HEK293 (cell line): ENCODE results near the gene SELENOW.

ENCODE experiments used
- CTCF ChIA-PET: fragments of 350-600 bp; formaldehyde crosslinking; extraction: SDS; loops from one replicate; lab custom pipeline; 2021; ENCODE audit warnings: antibody characterized with exemption; lab: Yijun Ruan, JAX
- POLR2A ChIA-PET: fragments of 300-600 bp; formaldehyde crosslinking; extraction: SDS; loops from one replicate; lab custom pipeline; 2020; ENCODE audit warnings: antibody characterized with exemption, inconsistent platforms; lab: Yijun Ruan, JAX
- H3K27ac ChIP-seq: fragments of 200-500 bp; sonication (Bioruptor generic); 2 replicates; pipeline ENCODE4 v1.5.1; 2014; ENCODE audit warnings: low read depth, low read length, control low read depth, inconsistent platforms; ENCODE audit errors: extremely low read depth
- H3K36me3 ChIP-seq, 2 experiments: fragments of 200-500 bp in 1 of 2; sonication (Bioruptor generic) in 1 of 2; 1 replicate in 1 of 2; 2 replicates in 1 of 2; pipeline ENCODE4 v1.5.1; 2014 to 2017; ENCODE audit warnings: inconsistent platforms in 2 of 2, low read length in 2 of 2; ENCODE audit not compliant: control insufficient read depth in 2 of 2, insufficient read depth in 1 of 2
- H3K4me1 ChIP-seq: fragments of 200-500 bp; sonication (Bioruptor generic); 2 replicates; pipeline ENCODE4 v1.5.1; 2014; ENCODE audit warnings: mild to moderate bottlenecking, low read length, inconsistent platforms; ENCODE audit not compliant: control insufficient read depth, insufficient read depth
- H3K4me3 ChIP-seq: 2 replicates; pipeline ENCODE4 v1.5.1; 2011; ENCODE audit warnings: low read depth, mild to moderate bottlenecking, control low read depth, low read length, moderate library complexity
- H3K9me3 ChIP-seq: fragments of 200-500 bp; sonication (Bioruptor generic); 2 replicates; pipeline ENCODE4 v1.5.1; 2014; ENCODE audit warnings: low read depth, low read length, inconsistent platforms; ENCODE audit not compliant: control insufficient read depth, insufficient read depth
- FEZF1 ChIP-seq: fragments of 450-650 bp; formaldehyde crosslinking; IDR thresholded peaks from 2 replicates; pipeline ENCODE4 v1.5.1; 2016; ENCODE audit warnings: missing biosample characterization, missing genetic modification characterization
- KLF17 ChIP-seq: fragments of 450-650 bp; formaldehyde crosslinking; IDR thresholded peaks from 2 replicates; pipeline ENCODE4 v1.5.1; 2016; ENCODE audit warnings: missing biosample characterization, missing genetic modification characterization
- SALL2 ChIP-seq: fragments of 450-650 bp; formaldehyde crosslinking; IDR thresholded peaks from 2 replicates; pipeline ENCODE4 v1.5.0; 2017; ENCODE audit warnings: missing biosample characterization, mild to moderate bottlenecking, missing genetic modification characterization, borderline replicate concordance
- ZBTB20 ChIP-seq: fragments of 450-650 bp; formaldehyde crosslinking; IDR thresholded peaks from 2 replicates; pipeline ENCODE4 v1.5.1; 2016; ENCODE audit warnings: missing biosample characterization, missing genetic modification characterization
- ZBTB48 ChIP-seq: fragments of 450-650 bp; formaldehyde crosslinking; IDR thresholded peaks from 2 replicates; pipeline ENCODE4 v1.5.1; 2016; ENCODE audit warnings: missing biosample characterization, missing genetic modification characterization
- ZFP3 ChIP-seq: fragments of 450-650 bp; formaldehyde crosslinking; IDR thresholded peaks from 2 replicates; pipeline ENCODE4 v1.5.1; 2016; ENCODE audit warnings: low read depth, missing biosample characterization, missing genetic modification characterization
- ZNF121 ChIP-seq: fragments of 450-650 bp; formaldehyde crosslinking; IDR thresholded peaks from 2 replicates; pipeline ENCODE4 v1.5.1; 2016; ENCODE audit warnings: missing biosample characterization, missing genetic modification characterization
- ZNF140 ChIP-seq: fragments of 450-650 bp; formaldehyde crosslinking; IDR thresholded peaks from 2 replicates; pipeline ENCODE4 v1.5.1; 2016; ENCODE audit warnings: missing biosample characterization, missing genetic modification characterization
- ZNF146 ChIP-seq: fragments of 450-650 bp; formaldehyde crosslinking; IDR thresholded peaks from 2 replicates; pipeline ENCODE4 v1.5.1; 2016; ENCODE audit warnings: missing biosample characterization, missing genetic modification characterization
- ZNF24 ChIP-seq: fragments of 450-650 bp; formaldehyde crosslinking; IDR thresholded peaks from 2 replicates; pipeline ENCODE4 v1.5.1; 2016; ENCODE audit warnings: missing biosample characterization, missing genetic modification characterization
- ZNF266 ChIP-seq: fragments of 450-650 bp; formaldehyde crosslinking; IDR thresholded peaks from 2 replicates; pipeline ENCODE4 v1.5.1; 2016; ENCODE audit warnings: missing biosample characterization, missing genetic modification characterization, low read depth
- ZNF292 ChIP-seq: fragments of 450-650 bp; formaldehyde crosslinking; IDR thresholded peaks from 2 replicates; pipeline ENCODE4 v1.5.1; 2016; ENCODE audit warnings: low read depth, missing biosample characterization, missing genetic modification characterization, borderline replicate concordance
- ZNF341 ChIP-seq: fragments of 450-650 bp; formaldehyde crosslinking; IDR thresholded peaks from 2 replicates; pipeline ENCODE4; 2016; ENCODE audit warnings: low read depth, missing biosample characterization, missing genetic modification characterization
- ZNF37A ChIP-seq: fragments of 450-650 bp; IDR thresholded peaks from 2 replicates; pipeline ENCODE4 v1.5.1; 2018; ENCODE audit warnings: missing biosample characterization, missing genetic modification characterization
- ZNF529 ChIP-seq: fragments of 450-650 bp; formaldehyde crosslinking; IDR thresholded peaks from 2 replicates; pipeline ENCODE4 v1.5.1; 2017; ENCODE audit warnings: missing genetic modification characterization, missing biosample characterization; ENCODE audit not compliant: insufficient replicate concordance
- ZNF530 ChIP-seq: fragments of 450-650 bp; formaldehyde crosslinking; IDR thresholded peaks from 2 replicates; pipeline ENCODE4 v1.5.1; 2016; ENCODE audit warnings: low read depth, missing biosample characterization, missing genetic modification characterization
- ZNF549 ChIP-seq: fragments of 450-650 bp; IDR thresholded peaks from 2 replicates; pipeline ENCODE4 v1.5.1; 2018; ENCODE audit warnings: missing biosample characterization, missing genetic modification characterization, mild to moderate bottlenecking, inconsistent platforms, moderate library complexity
- ZNF558 ChIP-seq: fragments of 450-650 bp; formaldehyde crosslinking; IDR thresholded peaks from 2 replicates; pipeline ENCODE4 v1.5.1; 2016; ENCODE audit warnings: missing biosample characterization, missing genetic modification characterization
- ZNF571 ChIP-seq: fragments of 450-650 bp; formaldehyde crosslinking; IDR thresholded peaks from 2 replicates; pipeline ENCODE4 v1.5.0; 2017; ENCODE audit warnings: missing biosample characterization, missing genetic modification characterization
- ZNF654 ChIP-seq: fragments of 450-650 bp; formaldehyde crosslinking; IDR thresholded peaks from 2 replicates; pipeline ENCODE4 v1.5.1; 2016; ENCODE audit warnings: low read depth, missing biosample characterization, missing genetic modification characterization
- ZNF707 ChIP-seq: fragments of 450-650 bp; formaldehyde crosslinking; IDR thresholded peaks from 2 replicates; pipeline ENCODE4 v1.5.1; 2016; ENCODE audit warnings: missing biosample characterization, missing genetic modification characterization
- ZSCAN16 ChIP-seq: fragments of 450-650 bp; formaldehyde crosslinking; IDR thresholded peaks from 2 replicates; pipeline ENCODE4 v1.5.1; 2016; ENCODE audit warnings: missing biosample characterization, missing genetic modification characterization
- ZSCAN23 ChIP-seq: fragments of 450-650 bp; formaldehyde crosslinking; IDR thresholded peaks from 2 replicates; pipeline ENCODE4 v1.5.1; 2016; ENCODE audit warnings: missing biosample characterization, missing genetic modification characterization
- TF ChIP-seq, protein P1 (sequence below): fragments of 450-650 bp; formaldehyde crosslinking; IDR thresholded peaks from 2 replicates; pipeline ENCODE4 v1.5.1; 2016; ENCODE audit warnings: missing biosample characterization, missing genetic modification characterization, borderline replicate concordance
- TF ChIP-seq, protein P2 (sequence below): fragments of 450-650 bp; formaldehyde crosslinking; IDR thresholded peaks from 2 replicates; pipeline ENCODE4 v1.5.1; 2016; ENCODE audit warnings: missing biosample characterization, missing genetic modification characterization
- TF ChIP-seq, protein P3 (sequence below): fragments of 450-650 bp; formaldehyde crosslinking; IDR thresholded peaks from 2 replicates; pipeline ENCODE4 v1.5.1; 2016; ENCODE audit warnings: missing biosample characterization, missing genetic modification characterization

The SELENOW gene

GRCh38 chr19:47742634-47743033 lies 35.9 kb upstream of the SELENOW start:
- no peak overlapping the region for H3K4me3 ChIP-seq
- TF ChIP-seq ZSCAN16 (no peak), ZNF558 (tag by site-specific recombination) (no peak), ZNF146 (tag by site-specific recombination) (no peak)
- TF ChIP-seq, all 188 proteins: peak for 0
- peaks cover 9 to 11% of the 10 kb centered on the region in 2 experiments; a peak in 2 of 3 replicates for H3K36me3 ChIP-seq
- no peak overlapping the region for H3K27ac ChIP-seq
- ChIA-PET POLR2A (interaction anchor here (1.2 kb wide), 2 partner anchors 8 to 30 kb away, joined by 4 read pairs; no protein-coding TSS in a partner anchor), CTCF (interaction anchor here (0.6 to 5.1 kb wide), 15 partner anchors 8 to 240 kb away, joined by 3 to 73 read pairs (median 5); partner anchors contain the start of gene EHD2)
- H3K4me1 ChIP-seq: peaks cover 7% of the 10 kb centered on the region; the same call in 1 of the 2 replicates
- no peaks in the 10 kb centered on the region for H3K9me3 ChIP-seq

DNA sequence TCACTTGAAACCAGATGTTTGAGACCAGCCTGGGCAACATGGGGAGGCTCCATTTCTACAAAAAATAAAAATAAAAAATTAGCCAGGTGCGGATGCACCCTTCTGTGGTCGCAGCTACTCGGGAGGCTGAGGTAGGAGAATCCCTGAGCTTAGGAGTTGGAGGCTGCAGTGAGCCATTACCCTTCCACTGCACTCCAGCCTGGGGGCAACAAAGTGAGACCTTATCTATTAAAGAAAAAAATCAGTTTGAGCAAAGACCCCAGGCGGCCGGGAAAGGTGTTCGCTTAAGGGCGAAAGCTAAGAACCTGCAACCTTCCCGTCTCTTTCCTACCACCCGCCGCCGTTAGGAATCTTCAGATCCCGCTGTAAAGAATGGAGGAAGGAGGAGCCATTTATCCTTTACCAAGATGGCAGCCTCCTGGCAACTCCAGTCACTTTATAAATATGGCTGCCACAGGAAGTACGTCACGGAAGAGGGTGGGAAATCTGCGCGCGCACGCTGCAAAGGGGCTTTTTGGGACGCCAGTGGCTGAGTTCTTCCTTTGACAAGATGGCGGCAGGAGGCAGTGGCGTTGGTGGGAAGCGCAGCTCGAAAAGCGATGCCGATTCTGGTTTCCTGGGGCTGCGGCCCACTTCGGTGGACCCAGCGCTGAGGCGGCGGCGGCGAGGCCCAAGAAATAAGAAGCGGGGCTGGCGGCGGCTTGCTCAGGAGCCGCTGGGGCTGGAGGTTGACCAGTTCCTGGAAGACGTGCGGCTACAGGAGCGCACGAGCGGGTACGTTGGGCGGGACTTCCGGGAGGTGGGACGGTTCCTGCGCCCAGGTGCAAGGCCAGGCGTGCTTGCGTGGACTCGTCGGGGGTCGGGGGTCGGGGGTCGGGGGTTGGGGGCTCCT lies 33.2 kb upstream of the SELENOW start, which contains the start of gene NOP53:
Gene NOP53, plus strand, starts transcription at position 537 of the 892 bp plus-strand sequence. Its CDS starts 14 bp downstream, at position 551.
- CTCF ChIA-PET: interaction anchor here (0.5 to 5.1 kb wide), 19 partner anchors 14 to 461 kb away, joined by 3 to 73 read pairs (median 4); partner anchors contain the start of genes EHD2, KPTN and NAPA
- Histone ChIP-seq H3K4me3 (peak within 1 kb of the TSS; percentile 88), H3K9me3 (no peaks in the 10 kb centered on the region), H3K4me1 (peaks cover 7% of the 10 kb centered on the region; the same call in 1 of the 2 replicates), H3K27ac (peak within 1 kb of the TSS; percentile 86), H3K36me3 (peaks cover 34 to 36% of the 10 kb centered on the region in 2 experiments)
- POLR2A ChIA-PET: interaction anchor here (0.7 to 2.3 kb wide), 9 partner anchors 10 to 261 kb away, joined by 3 to 7 read pairs (median 4); partner anchors contain the start of genes EHD2, KPTN and SELENOW
- TF ChIP-seq, protein P1, sequence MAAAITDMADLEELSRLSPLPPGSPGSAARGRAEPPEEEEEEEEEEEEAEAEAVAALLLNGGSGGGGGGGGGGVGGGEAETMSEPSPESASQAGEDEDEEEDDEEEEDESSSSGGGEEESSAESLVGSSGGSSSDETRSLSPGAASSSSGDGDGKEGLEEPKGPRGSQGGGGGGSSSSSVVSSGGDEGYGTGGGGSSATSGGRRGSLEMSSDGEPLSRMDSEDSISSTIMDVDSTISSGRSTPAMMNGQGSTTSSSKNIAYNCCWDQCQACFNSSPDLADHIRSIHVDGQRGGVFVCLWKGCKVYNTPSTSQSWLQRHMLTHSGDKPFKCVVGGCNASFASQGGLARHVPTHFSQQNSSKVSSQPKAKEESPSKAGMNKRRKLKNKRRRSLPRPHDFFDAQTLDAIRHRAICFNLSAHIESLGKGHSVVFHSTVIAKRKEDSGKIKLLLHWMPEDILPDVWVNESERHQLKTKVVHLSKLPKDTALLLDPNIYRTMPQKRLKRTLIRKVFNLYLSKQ (tag by site-specific recombination): no peak
- 0 out of 2 replicates have a peak, but pooled peaks have one; percentile 28 for TF ChIP-seq ZNF341 (tag by site-specific recombination)
- no peak for TF ChIP-seq ZNF529 (tag by site-specific recombination)
- no peak for TF ChIP-seq ZNF530
- no peak for TF ChIP-seq ZNF121 (tag by site-specific recombination)
- TF ChIP-seq, protein P2, sequence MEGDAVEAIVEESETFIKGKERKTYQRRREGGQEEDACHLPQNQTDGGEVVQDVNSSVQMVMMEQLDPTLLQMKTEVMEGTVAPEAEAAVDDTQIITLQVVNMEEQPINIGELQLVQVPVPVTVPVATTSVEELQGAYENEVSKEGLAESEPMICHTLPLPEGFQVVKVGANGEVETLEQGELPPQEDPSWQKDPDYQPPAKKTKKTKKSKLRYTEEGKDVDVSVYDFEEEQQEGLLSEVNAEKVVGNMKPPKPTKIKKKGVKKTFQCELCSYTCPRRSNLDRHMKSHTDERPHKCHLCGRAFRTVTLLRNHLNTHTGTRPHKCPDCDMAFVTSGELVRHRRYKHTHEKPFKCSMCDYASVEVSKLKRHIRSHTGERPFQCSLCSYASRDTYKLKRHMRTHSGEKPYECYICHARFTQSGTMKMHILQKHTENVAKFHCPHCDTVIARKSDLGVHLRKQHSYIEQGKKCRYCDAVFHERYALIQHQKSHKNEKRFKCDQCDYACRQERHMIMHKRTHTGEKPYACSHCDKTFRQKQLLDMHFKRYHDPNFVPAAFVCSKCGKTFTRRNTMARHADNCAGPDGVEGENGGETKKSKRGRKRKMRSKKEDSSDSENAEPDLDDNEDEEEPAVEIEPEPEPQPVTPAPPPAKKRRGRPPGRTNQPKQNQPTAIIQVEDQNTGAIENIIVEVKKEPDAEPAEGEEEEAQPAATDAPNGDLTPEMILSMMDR (tag by site-specific recombination): peak; percentile 39; the same call in 1 of the 2 replicates
- TF ChIP-seq ZNF140 (tag by site-specific recombination): no peak
- TF ChIP-seq SALL2: no peak
- TF ChIP-seq FEZF1 (tag by site-specific recombination): no peak
- TF ChIP-seq ZNF292 (tag by site-specific recombination): no peak
- TF ChIP-seq ZBTB20 (tag by site-specific recombination): peak; percentile 71; the same call in 1 of the 2 replicates
- no peak for TF ChIP-seq ZFP3 (tag by site-specific recombination)
- TF ChIP-seq, protein P3, sequence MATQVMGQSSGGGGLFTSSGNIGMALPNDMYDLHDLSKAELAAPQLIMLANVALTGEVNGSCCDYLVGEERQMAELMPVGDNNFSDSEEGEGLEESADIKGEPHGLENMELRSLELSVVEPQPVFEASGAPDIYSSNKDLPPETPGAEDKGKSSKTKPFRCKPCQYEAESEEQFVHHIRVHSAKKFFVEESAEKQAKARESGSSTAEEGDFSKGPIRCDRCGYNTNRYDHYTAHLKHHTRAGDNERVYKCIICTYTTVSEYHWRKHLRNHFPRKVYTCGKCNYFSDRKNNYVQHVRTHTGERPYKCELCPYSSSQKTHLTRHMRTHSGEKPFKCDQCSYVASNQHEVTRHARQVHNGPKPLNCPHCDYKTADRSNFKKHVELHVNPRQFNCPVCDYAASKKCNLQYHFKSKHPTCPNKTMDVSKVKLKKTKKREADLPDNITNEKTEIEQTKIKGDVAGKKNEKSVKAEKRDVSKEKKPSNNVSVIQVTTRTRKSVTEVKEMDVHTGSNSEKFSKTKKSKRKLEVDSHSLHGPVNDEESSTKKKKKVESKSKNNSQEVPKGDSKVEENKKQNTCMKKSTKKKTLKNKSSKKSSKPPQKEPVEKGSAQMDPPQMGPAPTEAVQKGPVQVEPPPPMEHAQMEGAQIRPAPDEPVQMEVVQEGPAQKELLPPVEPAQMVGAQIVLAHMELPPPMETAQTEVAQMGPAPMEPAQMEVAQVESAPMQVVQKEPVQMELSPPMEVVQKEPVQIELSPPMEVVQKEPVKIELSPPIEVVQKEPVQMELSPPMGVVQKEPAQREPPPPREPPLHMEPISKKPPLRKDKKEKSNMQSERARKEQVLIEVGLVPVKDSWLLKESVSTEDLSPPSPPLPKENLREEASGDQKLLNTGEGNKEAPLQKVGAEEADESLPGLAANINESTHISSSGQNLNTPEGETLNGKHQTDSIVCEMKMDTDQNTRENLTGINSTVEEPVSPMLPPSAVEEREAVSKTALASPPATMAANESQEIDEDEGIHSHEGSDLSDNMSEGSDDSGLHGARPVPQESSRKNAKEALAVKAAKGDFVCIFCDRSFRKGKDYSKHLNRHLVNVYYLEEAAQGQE (tag by site-specific recombination): no peak
- no peak for TF ChIP-seq ZBTB48 (tag by site-specific recombination)
- TF ChIP-seq ZSCAN23 (tag by site-specific recombination): no peak
- TF ChIP-seq ZNF266: no peak
- no peak for TF ChIP-seq ZNF549
- TF ChIP-seq KLF17: no peak
- no peak for TF ChIP-seq ZNF571 (tag by site-specific recombination)
- TF ChIP-seq ZNF37A (tag by site-specific recombination): no peak
- TF ChIP-seq ZNF707 (tag by site-specific recombination): no peak
- TF ChIP-seq ZNF654 (tag by site-specific recombination): no peak
- TF ChIP-seq ZNF24 (tag by site-specific recombination): no peak; the same call in 1 of the 2 replicates
